ENCODE results near the gene MED9.

DNA sequence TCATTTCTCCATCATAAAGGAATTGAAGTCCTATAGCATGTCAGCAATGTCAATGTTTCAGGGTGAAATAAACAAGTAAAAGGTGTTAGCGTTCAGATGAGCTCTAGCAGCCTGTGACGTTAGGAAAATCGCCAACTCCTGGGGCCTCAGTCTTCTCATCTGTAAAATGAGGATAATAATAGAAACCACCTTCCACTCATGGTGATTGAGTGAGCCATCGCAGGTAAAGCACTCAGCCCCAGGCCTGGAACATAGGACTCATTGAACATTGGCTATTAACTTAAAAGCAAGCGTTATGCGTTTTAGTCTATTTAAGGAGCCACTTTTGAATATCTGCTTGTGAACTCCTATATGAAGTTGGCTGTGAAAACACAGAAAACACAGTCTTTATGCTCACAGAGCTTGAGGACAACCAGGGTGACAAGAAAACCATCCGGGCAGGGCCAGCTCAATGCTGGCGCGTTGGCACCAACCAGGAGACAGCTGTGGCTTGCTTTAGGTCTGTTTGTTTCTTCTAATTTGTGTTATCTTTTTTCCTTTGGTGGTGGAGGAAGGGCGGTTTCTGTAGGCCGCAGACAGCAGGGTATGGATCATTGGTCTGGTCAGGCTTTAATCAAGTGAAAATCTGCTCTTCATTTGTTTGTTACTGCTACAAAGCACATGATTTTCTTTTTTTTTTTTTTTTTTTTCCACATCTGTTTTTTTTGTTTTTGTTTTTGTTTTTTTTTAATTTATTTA lies 35.7 kb upstream of the MED9 start:
- no peak for TF ChIP-seq RAD21 (IDR thresholded peaks at IDR 0.05)
- TF ChIP-seq, protein P1, sequence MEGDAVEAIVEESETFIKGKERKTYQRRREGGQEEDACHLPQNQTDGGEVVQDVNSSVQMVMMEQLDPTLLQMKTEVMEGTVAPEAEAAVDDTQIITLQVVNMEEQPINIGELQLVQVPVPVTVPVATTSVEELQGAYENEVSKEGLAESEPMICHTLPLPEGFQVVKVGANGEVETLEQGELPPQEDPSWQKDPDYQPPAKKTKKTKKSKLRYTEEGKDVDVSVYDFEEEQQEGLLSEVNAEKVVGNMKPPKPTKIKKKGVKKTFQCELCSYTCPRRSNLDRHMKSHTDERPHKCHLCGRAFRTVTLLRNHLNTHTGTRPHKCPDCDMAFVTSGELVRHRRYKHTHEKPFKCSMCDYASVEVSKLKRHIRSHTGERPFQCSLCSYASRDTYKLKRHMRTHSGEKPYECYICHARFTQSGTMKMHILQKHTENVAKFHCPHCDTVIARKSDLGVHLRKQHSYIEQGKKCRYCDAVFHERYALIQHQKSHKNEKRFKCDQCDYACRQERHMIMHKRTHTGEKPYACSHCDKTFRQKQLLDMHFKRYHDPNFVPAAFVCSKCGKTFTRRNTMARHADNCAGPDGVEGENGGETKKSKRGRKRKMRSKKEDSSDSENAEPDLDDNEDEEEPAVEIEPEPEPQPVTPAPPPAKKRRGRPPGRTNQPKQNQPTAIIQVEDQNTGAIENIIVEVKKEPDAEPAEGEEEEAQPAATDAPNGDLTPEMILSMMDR (IDR thresholded peaks at IDR 0.05; ENCODE audit: low read depth, low read length, missing input control) = no peak

Measured in liver (tissue), 3 donors.